Keratinocyte (primary cell): Measurements from ENCODE around the gene KIF16B. TPM values are rescaled to one million over a fixed set of nuclear protein-coding genes. Genes with fewer than 3 reads are reported as not detected.

ENCODE experiments used
- DNase-seq: peaks from one replicate; pipeline ENCODE4 v3.0.0-alpha.2; 2011; ENCODE audit warnings: low read depth, missing footprints, low spot score
- FAIRE-seq: peaks from 2 replicates; lab custom pipeline; 2011; peaks lifted over from hg19 to GRCh38; lab: Jason Lieb, UNC
- H2AFZ ChIP-seq: 2 replicates; pipeline ENCODE4 v1.6.0; 2012; ENCODE audit warnings: low read length, control low read depth, inconsistent platforms; ENCODE audit not compliant: control insufficient read depth
- H3K27ac ChIP-seq: 2 replicates; pipeline ENCODE4 v1.5.1; 2011; ENCODE audit warnings: low read length; ENCODE audit not compliant: control insufficient read depth, insufficient read depth
- H3K27me3 ChIP-seq: 3 replicates; pipeline ENCODE4 v1.6.0; 2011; ENCODE audit warnings: low read length; ENCODE audit not compliant: control insufficient read depth, insufficient read depth; ENCODE audit errors: extremely low read depth
- H3K36me3 ChIP-seq, 2 experiments: 2 replicates in 1 of 2; 3 replicates in 1 of 2; pipeline ENCODE4 v1.5.1; 2011; ENCODE audit warnings: low read length in 2 of 2, mild to moderate bottlenecking in 1 of 2; ENCODE audit not compliant: control insufficient read depth in 2 of 2, insufficient read depth in 2 of 2; ENCODE audit errors: extremely low read depth in 1 of 2
- H3K4me1 ChIP-seq: 3 replicates; pipeline ENCODE4 v1.5.1; 2011; ENCODE audit warnings: low read length; ENCODE audit not compliant: control insufficient read depth, insufficient read depth; ENCODE audit errors: extremely low read depth
- H3K4me2 ChIP-seq: 3 replicates; pipeline ENCODE4 v1.6.0; 2011; ENCODE audit warnings: low read depth, low read length; ENCODE audit not compliant: control insufficient read depth, insufficient read depth; ENCODE audit errors: extremely low read depth
- H3K4me3 ChIP-seq, 3 experiments: fragments of 200-600 bp in 1 of 3; sonication (generic) in 1 of 3; 2 replicates in 2 of 3; 3 replicates in 1 of 3; pipeline ENCODE4 v1.5.1; 2011 to 2016; ENCODE audit warnings: low read length in 3 of 3, mild to moderate bottlenecking in 3 of 3, control low read depth in 2 of 3, inconsistent platforms in 1 of 3, low read depth in 1 of 3, mixed read lengths in 1 of 3, mixed run types in 1 of 3, moderate library complexity in 1 of 3; ENCODE audit not compliant: control insufficient read depth in 2 of 3, insufficient read depth in 2 of 3; ENCODE audit errors: extremely low read depth in 1 of 3
- H3K79me2 ChIP-seq: 2 replicates; pipeline ENCODE4 v1.6.0; 2012; ENCODE audit warnings: low read length; ENCODE audit not compliant: control insufficient read depth, insufficient read depth
- H3K9ac ChIP-seq: 3 replicates; pipeline ENCODE4 v1.6.0; 2011; ENCODE audit warnings: low read length; ENCODE audit not compliant: control insufficient read depth, insufficient read depth; ENCODE audit errors: extremely low read depth
- H3K9me1 ChIP-seq: 3 replicates; pipeline ENCODE4 v1.6.0; 2011; ENCODE audit warnings: low read length; ENCODE audit not compliant: control insufficient read depth, insufficient read depth; ENCODE audit errors: extremely low read depth
- H3K9me3 ChIP-seq: 2 replicates; pipeline ENCODE4 v1.5.1; 2012; ENCODE audit warnings: low read depth, low read length; ENCODE audit not compliant: control insufficient read depth
- H4K20me1 ChIP-seq: 3 replicates; pipeline ENCODE4 v1.6.0; 2011; ENCODE audit warnings: low read length; ENCODE audit not compliant: control insufficient read depth, insufficient read depth; ENCODE audit errors: extremely low read depth
- EZH2 ChIP-seq: IDR thresholded peaks from one replicate; pipeline ENCODE4 v1.6.1; 2012; ENCODE audit warnings: inconsistent platforms, mild to moderate bottlenecking, low read length, moderate library complexity
- dilution Hi-C: fragments of 300-500 bp; cut with MboI; formaldehyde crosslinking; loops from one replicate; pipeline ENCODE4 v1.7.0; 2020; ENCODE audit warnings: low sequenced_read_pairs; ENCODE audit not compliant: extremely low pct_ligation_motif_present
- polyA plus RNA-seq, 5 experiments: library from polyadenylated mRNA; depleted of rRNA in 3 of 5; stranded (reverse) in 3 of 5; stranded (forward) in 1 of 5; unstranded in 1 of 5; fragments of >200 nt; gene quantifications; 1 replicate in 1 of 5; 2 replicates in 3 of 5; 3 replicates in 1 of 5; pipeline versions ENCODE4 v1.2.1 to v1.2.3, GENCODE V29; 2011 to 2012; ENCODE audit warnings: missing spikeins in 2 of 5, low read depth in 1 of 5, low replicate concordance in 1 of 5
- TF ChIP-seq, protein P1 (sequence below), 3 experiments: IDR thresholded peaks in 1 of 3; conservative IDR thresholded peaks in 1 of 3; optimal IDR thresholded peaks in 1 of 3; 2 replicates in 2 of 3; 3 replicates in 1 of 3; pipeline versions ENCODE3 to v1.5.1; 2011; ENCODE audit warnings: low read length in 3 of 3, mild to moderate bottlenecking in 3 of 3, moderate library complexity in 2 of 3, control low read depth in 1 of 3, inconsistent platforms in 1 of 3; ENCODE audit not compliant: insufficient read depth in 2 of 3; ENCODE audit errors: extremely low read depth in 1 of 3

The KIF16B gene
- polyA plus RNA-seq, 1 donor (not counting 4 experiments of a cell fraction or from before 2014, with no cell fraction given), result 16.1 TPM

GRCh38 chr20:16554766-16555543, 18.3 kb downstream of the KIF16B start:
- no peak for TF ChIP-seq EZH2
- TF ChIP-seq, protein P1, sequence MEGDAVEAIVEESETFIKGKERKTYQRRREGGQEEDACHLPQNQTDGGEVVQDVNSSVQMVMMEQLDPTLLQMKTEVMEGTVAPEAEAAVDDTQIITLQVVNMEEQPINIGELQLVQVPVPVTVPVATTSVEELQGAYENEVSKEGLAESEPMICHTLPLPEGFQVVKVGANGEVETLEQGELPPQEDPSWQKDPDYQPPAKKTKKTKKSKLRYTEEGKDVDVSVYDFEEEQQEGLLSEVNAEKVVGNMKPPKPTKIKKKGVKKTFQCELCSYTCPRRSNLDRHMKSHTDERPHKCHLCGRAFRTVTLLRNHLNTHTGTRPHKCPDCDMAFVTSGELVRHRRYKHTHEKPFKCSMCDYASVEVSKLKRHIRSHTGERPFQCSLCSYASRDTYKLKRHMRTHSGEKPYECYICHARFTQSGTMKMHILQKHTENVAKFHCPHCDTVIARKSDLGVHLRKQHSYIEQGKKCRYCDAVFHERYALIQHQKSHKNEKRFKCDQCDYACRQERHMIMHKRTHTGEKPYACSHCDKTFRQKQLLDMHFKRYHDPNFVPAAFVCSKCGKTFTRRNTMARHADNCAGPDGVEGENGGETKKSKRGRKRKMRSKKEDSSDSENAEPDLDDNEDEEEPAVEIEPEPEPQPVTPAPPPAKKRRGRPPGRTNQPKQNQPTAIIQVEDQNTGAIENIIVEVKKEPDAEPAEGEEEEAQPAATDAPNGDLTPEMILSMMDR (optimal IDR thresholded peaks at IDR 0.05 in 1 of 3, IDR thresholded peaks at IDR 0.05 in 1 of 3, conservative IDR thresholded peaks at IDR 0.05 in 1 of 3; ENCODE audit: extremely low read depth in 1 of 3, insufficient read depth in 2 of 3, low read length in 3 of 3), result no peak
- H4K20me1 ChIP-seq, result peaks cover 3% of the 10 kb centered on the region
- H3K9me3 ChIP-seq, result no peaks in the 10 kb centered on the region
- no peak overlapping the region for H3K4me2 ChIP-seq
- H3K9me1 ChIP-seq, result peaks cover 11% of the 10 kb centered on the region
- no peaks in the 10 kb centered on the region for H3K27me3 ChIP-seq
- DNase-seq, result no peak
- dilution Hi-C loops, result no loop called here
- H3K4me3 ChIP-seq, result no peak overlapping the region
- no peak overlapping the region for H2AFZ ChIP-seq
- H3K36me3 ChIP-seq, result no peaks in the 10 kb centered on the region
- H3K4me1 ChIP-seq, result peaks cover 37% of the 10 kb centered on the region
- peaks cover 70% of the 10 kb centered on the region for H3K79me2 ChIP-seq
- no peak overlapping the region for H3K9ac ChIP-seq
- peak; percentile 43 for FAIRE-seq
- no peak overlapping the region for H3K27ac ChIP-seq

DNA sequence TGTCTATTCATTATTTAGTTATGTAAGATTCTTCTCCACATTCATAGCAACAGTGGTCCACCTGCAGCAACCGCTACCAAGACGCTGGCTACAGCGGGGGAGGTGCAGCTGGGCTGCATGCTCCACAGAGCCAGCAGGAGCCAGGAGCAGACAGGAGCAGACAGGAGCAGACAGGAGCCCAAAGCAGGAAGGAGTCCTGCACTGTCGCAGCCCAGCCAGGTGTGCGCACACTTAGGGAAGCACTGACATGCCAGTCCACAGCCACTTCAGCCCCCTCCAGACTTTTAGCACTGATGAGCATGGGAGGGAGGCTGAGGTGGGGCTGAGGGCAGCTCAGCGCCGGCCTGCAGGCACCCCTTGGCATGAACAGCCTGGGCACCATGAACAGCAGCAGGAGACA, 19.6 kb downstream of the KIF16B start:
- Histone ChIP-seq H3K36me3 (no peaks in the 10 kb centered on the region), H2AFZ (no peak overlapping the region), H3K4me2 (peak overlapping the region; percentile 2), H3K4me1 (peaks cover 37% of the 10 kb centered on the region), H3K9ac (no peak overlapping the region), H3K9me3 (no peaks in the 10 kb centered on the region), H3K27me3 (no peaks in the 10 kb centered on the region), H3K9me1 (peaks cover 11% of the 10 kb centered on the region), H3K27ac (no peak overlapping the region), H3K79me2 (peaks cover 63% of the 10 kb centered on the region), H4K20me1 (peaks cover 3% of the 10 kb centered on the region), H3K4me3 (no peak overlapping the region)
- DNase-seq (no peak), FAIRE-seq (no peak)
- dilution Hi-C loops, result no loop called here
- TF ChIP-seq, protein P1 (optimal IDR thresholded peaks at IDR 0.05 in 1 of 3, IDR thresholded peaks at IDR 0.05 in 1 of 3, conservative IDR thresholded peaks at IDR 0.05 in 1 of 3; ENCODE audit: extremely low read depth in 1 of 3, insufficient read depth in 2 of 3, low read length in 3 of 3), result no peak
- no peak for TF ChIP-seq EZH2
